ENCODE measurements around the gene LRMDA.

DNA sequence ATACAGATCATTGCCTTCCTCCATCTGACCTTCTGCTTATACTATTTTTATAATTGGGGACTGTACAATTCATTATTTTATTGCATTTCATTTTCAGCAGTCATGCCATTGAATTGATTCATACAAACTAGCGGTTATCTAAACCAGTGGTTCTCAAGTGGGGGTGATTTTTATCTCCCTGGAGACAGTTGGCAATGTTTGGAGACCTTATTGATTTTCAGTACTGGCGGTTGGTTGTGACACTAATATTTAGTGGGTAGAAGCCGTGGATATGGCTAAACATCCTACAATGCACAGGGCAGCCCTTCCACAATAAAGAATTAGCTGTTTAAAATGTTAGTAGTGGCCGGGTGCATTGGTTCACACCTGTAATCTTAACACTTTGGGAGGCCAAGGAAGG lies 765.9 kb downstream of the LRMDA start:
- TF ChIP-seq, protein P1, sequence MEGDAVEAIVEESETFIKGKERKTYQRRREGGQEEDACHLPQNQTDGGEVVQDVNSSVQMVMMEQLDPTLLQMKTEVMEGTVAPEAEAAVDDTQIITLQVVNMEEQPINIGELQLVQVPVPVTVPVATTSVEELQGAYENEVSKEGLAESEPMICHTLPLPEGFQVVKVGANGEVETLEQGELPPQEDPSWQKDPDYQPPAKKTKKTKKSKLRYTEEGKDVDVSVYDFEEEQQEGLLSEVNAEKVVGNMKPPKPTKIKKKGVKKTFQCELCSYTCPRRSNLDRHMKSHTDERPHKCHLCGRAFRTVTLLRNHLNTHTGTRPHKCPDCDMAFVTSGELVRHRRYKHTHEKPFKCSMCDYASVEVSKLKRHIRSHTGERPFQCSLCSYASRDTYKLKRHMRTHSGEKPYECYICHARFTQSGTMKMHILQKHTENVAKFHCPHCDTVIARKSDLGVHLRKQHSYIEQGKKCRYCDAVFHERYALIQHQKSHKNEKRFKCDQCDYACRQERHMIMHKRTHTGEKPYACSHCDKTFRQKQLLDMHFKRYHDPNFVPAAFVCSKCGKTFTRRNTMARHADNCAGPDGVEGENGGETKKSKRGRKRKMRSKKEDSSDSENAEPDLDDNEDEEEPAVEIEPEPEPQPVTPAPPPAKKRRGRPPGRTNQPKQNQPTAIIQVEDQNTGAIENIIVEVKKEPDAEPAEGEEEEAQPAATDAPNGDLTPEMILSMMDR (IDR thresholded peaks at IDR 0.05) = no peak
- TF ChIP-seq POLR2A (IDR thresholded peaks at IDR 0.05) = no peak

Measured in body of pancreas (tissue), 4 donors.